Measurements from ENCODE around the gene OR8D4. TPM values are rescaled to one million over a fixed set of nuclear protein-coding genes. Genes with fewer than 3 reads are reported as not detected.

OR8D4 gene
- not detected for total RNA-seq (2013)
- polyA plus RNA-seq (not detected), polyA minus RNA-seq (not detected in 2 replicates), total RNA-seq (0 to 1.1 (median 0.04) reads per million in 11 experiments)

- Mint-ChIP-seq H3K27ac (no peak within 1 kb of the TSS), H3K4me1 (no peaks in the 10 kb centered on the region), H3K27me3 (ENCODE audit: low read depth in 3 of 3) (no peaks in the 10 kb centered on the region), H3K4me3 (no peak within 1 kb of the TSS), H3K9me3 (no peaks in the 10 kb centered on the region), H3K36me3 (no peaks in the 10 kb centered on the region)
- TF ChIP-seq, protein P1, sequence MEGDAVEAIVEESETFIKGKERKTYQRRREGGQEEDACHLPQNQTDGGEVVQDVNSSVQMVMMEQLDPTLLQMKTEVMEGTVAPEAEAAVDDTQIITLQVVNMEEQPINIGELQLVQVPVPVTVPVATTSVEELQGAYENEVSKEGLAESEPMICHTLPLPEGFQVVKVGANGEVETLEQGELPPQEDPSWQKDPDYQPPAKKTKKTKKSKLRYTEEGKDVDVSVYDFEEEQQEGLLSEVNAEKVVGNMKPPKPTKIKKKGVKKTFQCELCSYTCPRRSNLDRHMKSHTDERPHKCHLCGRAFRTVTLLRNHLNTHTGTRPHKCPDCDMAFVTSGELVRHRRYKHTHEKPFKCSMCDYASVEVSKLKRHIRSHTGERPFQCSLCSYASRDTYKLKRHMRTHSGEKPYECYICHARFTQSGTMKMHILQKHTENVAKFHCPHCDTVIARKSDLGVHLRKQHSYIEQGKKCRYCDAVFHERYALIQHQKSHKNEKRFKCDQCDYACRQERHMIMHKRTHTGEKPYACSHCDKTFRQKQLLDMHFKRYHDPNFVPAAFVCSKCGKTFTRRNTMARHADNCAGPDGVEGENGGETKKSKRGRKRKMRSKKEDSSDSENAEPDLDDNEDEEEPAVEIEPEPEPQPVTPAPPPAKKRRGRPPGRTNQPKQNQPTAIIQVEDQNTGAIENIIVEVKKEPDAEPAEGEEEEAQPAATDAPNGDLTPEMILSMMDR (IDR thresholded peaks at IDR 0.05): no peak
- Histone ChIP-seq H3K36me3 (replicated peaks in 1 of 2; ENCODE audit: control insufficient read depth in 1 of 2, insufficient read depth in 2 of 2, low read length in 2 of 2) (no peaks in the 10 kb centered on the region), H3K9ac (ENCODE audit: insufficient read depth, low read length, poor library complexity, severe bottlenecking) (no peak within 1 kb of the TSS), H3K79me2 (ENCODE audit: insufficient read depth, low read length) (no peaks in the 10 kb centered on the region), H3K4me1 (ENCODE audit: control insufficient read depth in 1 of 2, insufficient read depth in 2 of 2, low read length in 2 of 2) (no peaks in the 10 kb centered on the region), H3K27me3 (ENCODE audit: control insufficient read depth in 2 of 2, insufficient read depth in 2 of 2, low read length in 2 of 2) (no peaks in the 10 kb centered on the region), H3K4me2 (replicated peaks; ENCODE audit: extremely low read depth, low read length, poor library complexity, severe bottlenecking) (no peak within 1 kb of the TSS), H3K4me3 (replicated peaks in 1 of 3; ENCODE audit: low read depth in 2 of 3, low read length in 3 of 3) (no peak within 1 kb of the TSS), H4K20me1 (ENCODE audit: insufficient read depth, low read length) (no peaks in the 10 kb centered on the region), H2AFZ (ENCODE audit: insufficient read depth, low read depth, low read length, poor library complexity, severe bottlenecking) (no peak within 1 kb of the TSS), H3K9me3 (replicated peaks in 1 of 2; ENCODE audit: control insufficient read depth in 1 of 2, insufficient read depth in 1 of 2, low read length in 2 of 2) (no peaks in the 10 kb centered on the region), H3K27ac (ENCODE audit: low read depth in 1 of 2, low read length in 2 of 2) (no peak within 1 kb of the TSS)
- no peak for DNase-seq
- intact Hi-C loops (cut with micrococcal nuclease): no loop called here
- WGBS (ENCODE audit: insufficient coverage): no CpG with 5 or more reads among the region's 1 CpG
Measured at GRCh38 chr11:123901867-123902266, at the start of gene OR8D4. TSS of gene OR8D4 (plus strand) at chr11:123902167. CDS start at chr11:123906432, 4,265 bp downstream.

DNA sequence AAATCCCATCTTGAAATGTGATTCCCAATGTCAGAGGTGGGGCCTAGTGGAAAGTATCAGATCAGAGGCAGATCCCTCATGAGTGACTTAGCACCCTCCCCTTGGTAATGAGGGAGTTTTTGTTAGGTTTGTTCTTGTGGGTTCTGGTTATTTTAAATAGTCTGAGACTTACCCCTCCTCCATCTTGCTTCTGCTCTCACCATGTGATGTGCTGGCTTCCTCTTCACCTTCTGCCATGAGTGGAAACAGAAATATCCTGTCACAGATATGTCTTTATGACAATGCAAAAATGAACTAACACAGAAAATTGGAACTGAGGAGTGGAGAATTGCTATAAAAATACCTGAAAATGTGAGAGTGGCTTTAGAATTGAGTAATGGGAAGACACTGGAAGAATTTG lies 49.6 kb upstream of the OR8D4 start:
- H3K4me3 Mint-ChIP-seq: no peak overlapping the region
- Histone ChIP-seq H4K20me1 (ENCODE audit: insufficient read depth, low read length) (no peaks in the 10 kb centered on the region), H3K9ac (ENCODE audit: insufficient read depth, low read length, poor library complexity, severe bottlenecking) (no peak overlapping the region)

More for the DNA sequence above, 49.6 kb upstream of the OR8D4 start:
- Mint-ChIP-seq H3K27me3 (ENCODE audit: low read depth in 3 of 3) (peaks cover 0 to 1% (median 0%) of the 10 kb centered on the region in 3 donors), H3K4me1 (no peaks in the 10 kb centered on the region), H3K9me3 (peaks cover 9 to 21% (median 15%) of the 10 kb centered on the region in 7 donors), H3K27ac (no peak overlapping the region), H3K36me3 (no peaks in the 10 kb centered on the region)
- intact Hi-C loops (cut with micrococcal nuclease): no loop called here
- H3K4me3 ChIP-seq (replicated peaks in 1 of 3; ENCODE audit: low read depth in 2 of 3, low read length in 3 of 3): no peak overlapping the region
- no peaks in the 10 kb centered on the region for H3K36me3 ChIP-seq (replicated peaks in 1 of 2; ENCODE audit: control insufficient read depth in 1 of 2, insufficient read depth in 2 of 2, low read length in 2 of 2)
- H3K4me2 ChIP-seq (replicated peaks; ENCODE audit: extremely low read depth, low read length, poor library complexity, severe bottlenecking): no peak overlapping the region
- no peak overlapping the region for H3K27ac ChIP-seq (ENCODE audit: low read depth in 1 of 2, low read length in 2 of 2)
- TF ChIP-seq, protein P1 (IDR thresholded peaks at IDR 0.05): no peak
- no peaks in the 10 kb centered on the region for H3K27me3 ChIP-seq (ENCODE audit: control insufficient read depth in 2 of 2, insufficient read depth in 2 of 2, low read length in 2 of 2)
- no peak for DNase-seq
- H3K9me3 ChIP-seq (replicated peaks in 1 of 2; ENCODE audit: control insufficient read depth in 1 of 2, insufficient read depth in 1 of 2, low read length in 2 of 2): peaks cover 14 to 26% of the 10 kb centered on the region in 2 donors
- no peaks in the 10 kb centered on the region for H3K4me1 ChIP-seq (ENCODE audit: control insufficient read depth in 1 of 2, insufficient read depth in 2 of 2, low read length in 2 of 2)
- H3K79me2 ChIP-seq (ENCODE audit: insufficient read depth, low read length): no peaks in the 10 kb centered on the region
- H2AFZ ChIP-seq (ENCODE audit: insufficient read depth, low read depth, low read length, poor library complexity, severe bottlenecking): no peak overlapping the region

Data from CD14-positive monocyte (primary cell).